ENCODE measurements around the gene BTBD9.

GRCh38 chr6:38127284-38127683 is 512.4 kb downstream of the BTBD9 start:
- no peak for TF ChIP-seq YY1 (IDR thresholded peaks at IDR 0.05; ENCODE audit: insufficient read depth, insufficient read length)
- no peak for TF ChIP-seq SUZ12 (IDR thresholded peaks at IDR 0.05; ENCODE audit: extremely low read depth, insufficient read depth, insufficient read length)

Measured in NT2/D1 (cell line).